Testis (tissue), 2 donors: ENCODE results near the gene IMMP2L.

ENCODE experiments used
- CTCF ChIP-seq, 3 experiments: fragments of 450-650 bp in 2 of 3; fragments of 200-600 bp in 1 of 3; sonication (generic) in 1 of 3; IDR thresholded peaks; one replicate each; pipeline ENCODE4 v1.5.1; 2016 to 2019; ENCODE audit warnings: antibody characterized with exemption in 3 of 3, mild to moderate bottlenecking in 2 of 3, moderate library complexity in 1 of 3
- POLR2A ChIP-seq: fragments of 450-650 bp; IDR thresholded peaks from one replicate; pipeline ENCODE4 v1.6.1; 2017; ENCODE audit warnings: antibody characterized with exemption, mild to moderate bottlenecking, moderate library complexity

- TF ChIP-seq CTCF (IDR thresholded peaks at IDR 0.05) (no peak), POLR2A (no peak)
Measured at GRCh38 chr7:110767550-110768110, 794.7 kb downstream of the IMMP2L start.
